ELR (cell line): ENCODE measurements around the gene MOB1B.
"Not testable (repeated sequence)": the region's sequence is repeated elsewhere in the genome, so short reads cannot be mapped to it uniquely, and the experiment has no call there.

Experiments
- DNase-seq: peaks from one replicate; pipeline ENCODE4 v3.0.0-alpha.2; 2015; ENCODE audit warnings: low read depth

Gene MOB1B

DNA sequence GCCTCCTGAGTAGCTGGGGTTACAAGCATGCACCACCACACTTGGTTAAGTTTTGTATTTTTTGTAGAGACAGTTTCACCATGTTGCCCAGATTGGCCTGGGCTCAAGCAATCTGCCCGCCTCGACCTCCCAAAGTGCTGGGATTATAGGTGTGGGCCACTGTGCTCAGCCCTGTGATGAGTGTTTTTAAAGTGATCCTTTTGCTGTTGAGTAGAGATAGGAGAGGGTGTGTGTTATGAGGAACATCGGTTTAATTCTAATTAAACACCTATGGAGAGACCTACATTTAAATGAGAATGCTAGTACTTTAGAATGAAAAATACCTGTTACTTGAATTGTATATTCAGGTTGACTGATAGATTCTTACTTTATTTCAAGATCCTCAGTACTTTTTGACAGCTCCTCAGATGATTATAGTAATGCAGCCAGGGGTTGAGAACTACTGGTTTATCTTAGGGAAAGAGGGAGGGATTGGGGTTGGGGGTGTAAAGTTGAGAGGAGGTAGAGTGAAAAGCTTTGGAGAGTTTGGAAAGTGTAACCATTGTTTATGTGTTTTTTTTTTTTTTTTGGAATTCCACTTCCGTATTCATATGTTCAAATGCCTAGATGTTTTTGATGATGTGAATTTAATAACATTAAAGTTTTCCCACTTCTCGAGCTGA is 54.5 kb downstream of the MOB1B start:
- no peak for DNase-seq

DNA sequence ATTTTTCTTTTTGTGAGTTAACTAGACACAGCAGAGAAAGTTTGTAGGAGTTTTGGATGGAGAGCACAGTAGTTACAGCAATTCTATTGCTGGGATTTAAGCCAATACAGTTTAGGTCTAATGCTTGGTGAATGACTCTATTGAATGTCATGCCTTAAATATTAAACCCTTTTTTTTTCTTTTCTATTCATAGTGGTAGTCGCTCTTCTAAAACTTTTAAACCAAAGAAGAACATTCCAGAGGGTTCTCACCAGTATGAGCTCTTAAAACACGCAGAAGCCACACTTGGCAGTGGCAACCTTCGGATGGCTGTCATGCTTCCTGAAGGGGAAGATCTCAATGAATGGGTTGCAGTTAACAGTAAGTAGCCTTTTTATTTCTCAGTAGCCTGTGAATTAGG is 56.5 kb downstream of the MOB1B start:
- peak; percentile 40 for DNase-seq

GRCh38 chr4:70969076-70969475 is 66.9 kb downstream of the MOB1B start:
- DNase-seq: no peak

GRCh38 chr4:70976252-70976651 is 74.1 kb downstream of the MOB1B start:
- DNase-seq: no peak

DNA sequence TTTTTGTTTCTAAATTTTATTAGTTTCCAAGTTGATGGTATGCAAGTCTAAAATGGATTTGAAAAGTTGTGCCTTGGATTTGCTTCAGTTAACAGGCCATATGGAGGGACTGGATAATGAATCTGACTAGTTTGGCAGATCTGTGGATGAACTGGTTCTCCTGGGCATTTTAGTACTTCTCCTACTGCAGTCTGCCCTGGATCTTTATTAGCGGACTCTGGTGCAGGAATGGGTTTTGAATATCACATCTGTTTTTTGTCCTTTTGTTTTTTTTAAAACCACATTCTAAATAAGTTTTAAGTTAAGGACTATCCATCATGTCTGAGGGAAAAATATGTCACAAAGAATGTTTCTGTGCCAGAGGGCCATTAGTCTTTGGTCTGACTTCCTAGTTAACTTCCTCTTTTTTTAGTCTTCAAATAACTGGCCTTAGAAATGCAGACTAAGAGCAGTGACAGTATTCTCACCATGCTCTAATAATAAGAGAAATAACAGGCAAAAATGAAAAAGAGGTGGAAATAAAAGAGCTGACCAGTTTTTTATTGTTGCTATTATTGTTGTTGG is 77.4 kb downstream of the MOB1B start:
- no peak for DNase-seq

GRCh38 chr4:70980196-70980595 is 78.0 kb downstream of the MOB1B start:
- DNase-seq: no peak

DNA sequence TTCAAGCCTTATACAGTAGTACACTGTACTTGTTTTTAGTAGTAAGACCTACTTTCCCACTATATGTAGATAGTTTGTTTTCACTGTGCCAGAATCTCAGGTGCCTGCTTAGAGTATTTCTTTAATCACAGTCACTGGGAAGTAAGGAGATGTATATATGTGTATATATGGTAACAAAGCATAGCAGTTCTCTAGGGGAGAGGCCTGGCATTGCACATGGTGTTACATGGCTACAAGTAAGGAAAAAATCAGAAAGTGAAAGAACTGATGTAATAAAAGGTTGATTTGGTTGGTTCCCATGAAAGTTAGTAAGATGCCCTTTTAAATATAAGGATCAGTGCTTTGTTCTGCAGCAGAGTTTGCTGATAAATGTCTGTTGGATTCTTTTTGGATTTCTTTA is 81.9 kb downstream of the MOB1B start:
- DNase-seq: no peak

DNA sequence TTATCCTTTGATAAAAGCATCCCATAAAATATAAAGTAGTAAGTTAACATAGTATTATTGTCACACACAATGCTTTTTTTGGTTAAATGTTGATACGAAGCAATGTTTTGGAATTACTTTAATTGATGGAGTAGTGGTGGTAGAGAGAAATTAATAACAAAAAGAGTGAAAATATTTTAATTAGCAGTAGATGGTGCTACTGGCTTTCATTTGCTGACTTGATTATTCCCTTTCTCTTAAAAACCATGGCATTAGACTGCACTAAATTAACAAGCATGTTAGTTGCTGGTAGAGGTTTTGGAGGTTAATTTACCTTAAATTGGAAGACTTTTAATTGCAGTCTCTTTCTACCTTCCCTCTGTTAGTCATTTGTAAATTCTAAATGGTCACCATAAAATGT is 82.4 kb downstream of the MOB1B start:
- no peak for DNase-seq

- DNase-seq: no peak
Measured at GRCh38 chr4:70991596-70991995, 89.4 kb downstream of the MOB1B start.

DNA sequence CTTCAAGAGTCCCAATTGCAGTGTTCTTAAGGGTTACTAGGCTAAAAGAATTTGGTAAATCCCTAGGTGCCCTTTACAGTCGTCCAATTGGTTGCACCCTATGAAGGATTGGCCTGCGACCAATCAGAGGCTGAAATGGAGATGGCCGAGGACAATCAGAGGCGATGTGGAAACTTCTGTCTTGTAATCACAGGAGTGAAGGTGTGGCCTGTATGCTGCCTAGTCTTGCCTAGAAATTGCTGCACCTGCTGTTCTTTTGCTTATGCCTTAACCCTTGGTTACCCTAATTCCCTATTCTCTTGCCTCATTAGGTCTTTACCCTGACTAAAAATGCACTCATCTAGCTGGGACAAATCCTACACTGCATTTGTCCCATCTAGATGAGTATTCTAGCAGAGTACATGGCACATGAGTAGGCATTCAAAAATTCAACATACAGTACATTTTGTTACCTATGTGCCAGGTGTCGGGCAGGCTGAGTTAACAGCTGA is 90.3 kb downstream of the MOB1B start:
- no peak for DNase-seq

GRCh38 chr4:70993181-70994068 is 91.3 kb downstream of the MOB1B start, which contains the start of gene DCK:
DCK (plus strand) TSS chr4:70993649; CDS start chr4:70993836, 187 bp downstream.
- peak; percentile 92 for DNase-seq

- peak; percentile 53 for DNase-seq
Measured at GRCh38 chr4:70994069-70994366, 91.8 kb downstream of the MOB1B start.

GRCh38 chr4:70994387-70995099 is 92.4 kb downstream of the MOB1B start:
- peak; percentile 14 for DNase-seq

DNA sequence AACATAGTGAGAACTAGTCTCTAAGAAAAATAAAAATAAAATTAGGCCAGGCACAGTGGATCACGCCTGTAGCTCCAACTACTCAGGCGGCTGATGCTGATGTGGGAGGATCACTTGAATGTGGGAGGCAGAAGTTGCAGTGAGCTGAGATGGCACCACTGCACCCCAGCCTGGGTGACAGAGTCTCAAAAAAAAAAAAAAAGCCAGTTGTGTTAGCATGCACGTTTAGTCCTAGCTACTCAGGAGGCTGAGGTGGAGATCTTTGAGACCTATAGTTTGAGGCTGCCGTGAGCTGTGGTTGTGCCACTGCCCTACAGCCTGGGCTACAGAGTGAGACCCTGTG is 93.8 kb downstream of the MOB1B start:
- no peak for DNase-seq

GRCh38 chr4:70997036-70997435 is 94.9 kb downstream of the MOB1B start:
- DNase-seq: no peak

GRCh38 chr4:70997546-70997945 is 95.4 kb downstream of the MOB1B start:
- DNase-seq: no peak

- DNase-seq: not testable (repeated sequence)
Measured at GRCh38 chr4:70999639-71000038, 97.5 kb downstream of the MOB1B start.

GRCh38 chr4:71001363-71001762 is 99.2 kb downstream of the MOB1B start:
- DNase-seq: not testable (repeated sequence)

- no peak for DNase-seq
Measured at GRCh38 chr4:71004281-71004851, 102.2 kb downstream of the MOB1B start.

- not testable (repeated sequence) for DNase-seq
Measured at GRCh38 chr4:71005025-71005424, 102.9 kb downstream of the MOB1B start.

- no peak for DNase-seq
Measured at GRCh38 chr4:71006203-71006907, 104.2 kb downstream of the MOB1B start.
